CD4-positive, alpha-beta T cell (primary cell): ENCODE measurements around the gene SLC35D3. TPM values are rescaled to one million over a fixed set of nuclear protein-coding genes. Genes with fewer than 3 reads are reported as not detected.
"Not testable (repeated sequence)": the region's sequence is repeated elsewhere in the genome, so short reads cannot be mapped to it uniquely, and the experiment has no call there.

Source experiments
- ATAC-seq: fragments of 200-7000 bp; cut with Tn5 transposase; one replicate; pipeline ENCODE4 v1.10.0; 2022; ENCODE audit warnings: mild to moderate bottlenecking; ENCODE audit not compliant: poor library complexity
- CTCF ChIA-PET: fragments of 350-600 bp; sonication (Branson Sonifier 250); formaldehyde crosslinking; loops from one replicate; lab custom pipeline; 2021; ENCODE audit warnings: antibody characterized with exemption, inconsistent platforms; lab: Charles Lee
- POLR2A ChIA-PET: fragments of 350-600 bp; sonication (Branson Sonifier 250); formaldehyde crosslinking; loops from one replicate; lab custom pipeline; 2021; ENCODE audit warnings: antibody characterized with exemption, inconsistent platforms; lab: Charles Lee
- DNase-seq, 14 experiments: peaks; one replicate each; pipeline ENCODE4 v3.0.0-alpha.2; 2013 to 2020; ENCODE audit warnings: mixed read lengths in 2 of 14
- H3K27ac ChIP-seq, 2 donors: one replicate each; pipeline versions ENCODE4 v1.5.1 to v1.7.0; 2013; ENCODE audit warnings: low read length in 2 of 2, low read depth in 1 of 2, mild to moderate bottlenecking in 1 of 2
- H3K27me3 ChIP-seq, 2 experiments: 1 replicate in 1 of 2; 2 replicates in 1 of 2; pipeline versions ENCODE4 v1.6.1 to v1.7.0; 2013; ENCODE audit warnings: low read length in 2 of 2, control low read depth in 1 of 2, mild to moderate bottlenecking in 1 of 2, moderate library complexity in 1 of 2; ENCODE audit not compliant: insufficient read depth in 2 of 2, control insufficient read depth in 1 of 2
- H3K36me3 ChIP-seq: one replicate; pipeline ENCODE4 v1.6.1; 2013; ENCODE audit warnings: low read length, control low read depth; ENCODE audit not compliant: insufficient read depth
- H3K4me1 ChIP-seq: one replicate; pipeline ENCODE4 v1.6.1; 2013; ENCODE audit warnings: low read length, control low read depth; ENCODE audit not compliant: insufficient read depth
- H3K4me3 ChIP-seq: one replicate; pipeline ENCODE4 v1.5.1; 2013; ENCODE audit warnings: mild to moderate bottlenecking, low read length, moderate library complexity
- H3K9me3 ChIP-seq, 2 experiments: 1 replicate in 1 of 2; 2 replicates in 1 of 2; pipeline versions ENCODE4 v1.6.1 to v1.7.0; 2013; ENCODE audit warnings: low read length in 2 of 2, mild to moderate bottlenecking in 2 of 2, control low read depth in 1 of 2, moderate library complexity in 1 of 2; ENCODE audit not compliant: control insufficient read depth in 1 of 2, insufficient read depth in 1 of 2
- H3K27ac Mint-ChIP-seq: one replicate; pipeline ENCODE4 v1.8.0; 2020; ENCODE audit warnings: mixed read lengths
- H3K27me3 Mint-ChIP-seq: one replicate; pipeline ENCODE4 v1.8.0; 2021; ENCODE audit warnings: mixed read lengths
- H3K36me3 Mint-ChIP-seq: one replicate; pipeline ENCODE4 v1.8.0; 2021; ENCODE audit warnings: low read depth, mixed read lengths
- H3K4me1 Mint-ChIP-seq: one replicate; pipeline ENCODE4 v1.8.0; 2021; ENCODE audit warnings: low read depth, mixed read lengths
- H3K4me3 Mint-ChIP-seq: one replicate; pipeline ENCODE4 v1.8.0; 2020; ENCODE audit warnings: mild to moderate bottlenecking, mixed read lengths
- H3K9me3 Mint-ChIP-seq: one replicate; pipeline ENCODE4 v1.8.0; 2020; ENCODE audit warnings: mixed read lengths
- intact Hi-C, 2 experiments: fragments of 100-400 bp; cut with DNase I in 1 of 2; cut with micrococcal nuclease in 1 of 2; formaldehyde crosslinking; loops; one replicate each; pipeline versions ENCODE4 v1.15.1 to v1.9.0; 2023 to 2025; cut with DNase I, micrococcal nuclease
- total RNA-seq, 174 experiments: library from RNA in 2 of 174; stranded (reverse) in 2 of 174; gene quantifications; one replicate each; pipeline ENCODE4 v1.2.3 and lab custom pipeline; 2021 to 2026
- TF ChIP-seq, protein P1 (sequence below): fragments of 200-600 bp; IDR thresholded peaks from one replicate; pipeline ENCODE4 v1.8.0; 2022; ENCODE audit warnings: antibody characterized with exemption, mild to moderate bottlenecking

The SLC35D3 gene
- total RNA-seq, 2 experiments from 2014 or later: not detected

DNA sequence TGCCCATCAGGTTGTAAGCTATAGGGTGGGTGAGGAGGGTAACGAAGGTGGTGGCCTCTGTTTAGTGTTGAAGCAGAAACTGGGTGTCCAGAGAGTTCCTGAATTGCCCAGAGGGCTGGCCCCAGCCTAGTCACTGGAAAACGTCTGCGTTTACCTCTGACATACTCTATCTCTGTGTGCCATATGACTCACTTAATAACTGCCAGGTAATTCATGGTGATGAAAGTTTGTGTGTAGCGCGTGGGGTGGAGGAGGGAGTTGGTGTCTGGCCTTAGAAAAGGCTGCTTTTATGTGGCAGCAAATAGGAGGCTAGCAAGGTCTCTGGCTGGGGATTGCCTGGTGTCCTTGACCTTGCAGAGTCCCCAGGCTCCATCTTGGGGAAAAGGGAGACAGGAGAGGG, 47.3 kb downstream of the SLC35D3 start:
- no peak overlapping the region for H3K27ac ChIP-seq
- peaks cover 12 to 13% of the 10 kb centered on the region in 2 experiments for H3K27me3 ChIP-seq
- H3K27ac Mint-ChIP-seq: no peak overlapping the region
- H3K9me3 Mint-ChIP-seq: no peaks in the 10 kb centered on the region
- POLR2A ChIA-PET: no interaction called here
- no peaks in the 10 kb centered on the region for H3K36me3 ChIP-seq
- H3K27me3 Mint-ChIP-seq: peaks cover 35% of the 10 kb centered on the region
- no peaks in the 10 kb centered on the region for H3K36me3 Mint-ChIP-seq
- intact Hi-C loops: loop anchor here (2.0 to 5.0 kb wide), 3 partner anchors 343 to 671 kb away; no protein-coding TSS in a partner anchor
- no peaks in the 10 kb centered on the region for H3K9me3 ChIP-seq
- CTCF ChIA-PET: no interaction called here
- ATAC-seq: no peak
- H3K4me1 Mint-ChIP-seq: no peaks in the 10 kb centered on the region
- H3K4me3 Mint-ChIP-seq: no peak overlapping the region
- TF ChIP-seq, protein P1, sequence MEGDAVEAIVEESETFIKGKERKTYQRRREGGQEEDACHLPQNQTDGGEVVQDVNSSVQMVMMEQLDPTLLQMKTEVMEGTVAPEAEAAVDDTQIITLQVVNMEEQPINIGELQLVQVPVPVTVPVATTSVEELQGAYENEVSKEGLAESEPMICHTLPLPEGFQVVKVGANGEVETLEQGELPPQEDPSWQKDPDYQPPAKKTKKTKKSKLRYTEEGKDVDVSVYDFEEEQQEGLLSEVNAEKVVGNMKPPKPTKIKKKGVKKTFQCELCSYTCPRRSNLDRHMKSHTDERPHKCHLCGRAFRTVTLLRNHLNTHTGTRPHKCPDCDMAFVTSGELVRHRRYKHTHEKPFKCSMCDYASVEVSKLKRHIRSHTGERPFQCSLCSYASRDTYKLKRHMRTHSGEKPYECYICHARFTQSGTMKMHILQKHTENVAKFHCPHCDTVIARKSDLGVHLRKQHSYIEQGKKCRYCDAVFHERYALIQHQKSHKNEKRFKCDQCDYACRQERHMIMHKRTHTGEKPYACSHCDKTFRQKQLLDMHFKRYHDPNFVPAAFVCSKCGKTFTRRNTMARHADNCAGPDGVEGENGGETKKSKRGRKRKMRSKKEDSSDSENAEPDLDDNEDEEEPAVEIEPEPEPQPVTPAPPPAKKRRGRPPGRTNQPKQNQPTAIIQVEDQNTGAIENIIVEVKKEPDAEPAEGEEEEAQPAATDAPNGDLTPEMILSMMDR: no peak
- H3K4me1 ChIP-seq: peaks cover 7% of the 10 kb centered on the region
- DNase-seq: no peak
- no peak overlapping the region for H3K4me3 ChIP-seq

DNA sequence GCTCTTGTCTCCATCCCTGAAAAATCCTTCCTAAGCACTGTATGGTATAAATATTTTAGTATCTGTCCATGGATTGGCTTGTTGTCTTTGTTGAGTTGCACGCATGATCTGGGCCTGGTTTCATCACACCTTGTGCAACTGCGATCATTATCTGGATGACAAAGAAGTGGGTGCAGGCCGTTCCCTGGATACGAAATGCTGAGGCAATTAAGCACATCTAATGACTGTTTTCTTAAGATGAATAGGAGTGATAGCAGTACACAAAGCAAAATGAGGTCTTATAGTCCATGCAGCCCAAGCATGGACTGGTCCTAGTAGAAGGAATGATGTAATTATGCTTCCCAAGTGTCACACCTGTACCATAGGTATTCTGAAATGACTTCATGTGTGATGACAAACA, 47.8 kb downstream of the SLC35D3 start:
- TF ChIP-seq, protein P1: no peak
- ATAC-seq: no peak
- H3K4me3 ChIP-seq: no peak overlapping the region
- no peak for DNase-seq
- Mint-ChIP-seq H3K27ac (no peak overlapping the region), H3K36me3 (no peaks in the 10 kb centered on the region), H3K27me3 (peaks cover 34% of the 10 kb centered on the region), H3K4me3 (no peak overlapping the region), H3K4me1 (no peaks in the 10 kb centered on the region), H3K9me3 (no peaks in the 10 kb centered on the region)
- ChIA-PET CTCF (no interaction called here), POLR2A (no interaction called here)
- H3K4me1 ChIP-seq: peaks cover 7% of the 10 kb centered on the region
- intact Hi-C loops: loop anchor here (2.0 to 5.0 kb wide), 3 partner anchors 342 to 671 kb away; no protein-coding TSS in a partner anchor
- peaks cover 12 to 13% of the 10 kb centered on the region in 2 experiments for H3K27me3 ChIP-seq
- no peak overlapping the region for H3K27ac ChIP-seq
- no peaks in the 10 kb centered on the region for H3K9me3 ChIP-seq
- H3K36me3 ChIP-seq: no peaks in the 10 kb centered on the region

DNA sequence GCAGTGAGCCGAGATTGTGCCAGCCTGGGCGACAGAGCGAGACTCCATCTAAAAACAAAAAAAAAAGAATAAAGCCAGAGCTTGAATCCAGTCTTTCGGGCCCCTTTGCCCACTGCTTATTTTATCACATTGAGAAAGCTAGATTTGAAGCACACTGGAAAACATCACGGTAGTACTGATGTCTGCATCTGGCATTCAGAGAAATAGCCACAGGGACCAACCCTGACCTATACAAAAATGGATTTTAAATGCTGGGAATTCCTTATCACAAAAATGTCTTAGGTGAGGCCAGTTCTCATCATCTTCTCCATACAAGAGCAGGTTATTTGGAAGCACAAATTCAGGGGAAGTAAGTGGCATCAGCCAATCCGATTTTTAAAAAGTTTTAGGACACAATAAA, 49.5 kb downstream of the SLC35D3 start:
- CTCF ChIA-PET: no interaction called here
- POLR2A ChIA-PET: no interaction called here

DNA sequence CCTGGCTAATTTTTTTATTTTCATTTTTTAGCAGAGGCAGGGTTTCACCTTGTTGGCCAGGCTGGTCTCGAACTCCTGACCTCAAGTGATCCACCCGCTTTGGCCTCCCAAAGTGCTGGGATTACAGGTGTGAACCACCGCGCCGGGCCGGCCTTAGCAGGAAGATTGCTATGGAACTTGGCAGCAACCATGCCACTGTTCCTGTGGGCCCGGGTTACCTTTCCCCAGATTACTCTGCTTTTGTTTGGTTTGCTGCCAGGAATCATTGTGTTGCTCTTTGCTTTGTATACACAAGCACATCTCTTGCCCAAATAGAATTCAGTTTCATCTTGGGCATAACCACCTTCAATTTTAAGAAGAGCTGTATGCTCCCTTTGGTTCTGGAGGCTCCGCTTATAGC, 51.7 kb downstream of the SLC35D3 start:
- H3K4me1 Mint-ChIP-seq, H3K36me3 Mint-ChIP-seq, intact Hi-C loops, H3K9me3 Mint-ChIP-seq, ATAC-seq, H3K4me3 ChIP-seq, DNase-seq, H3K9me3 ChIP-seq, H3K4me1 ChIP-seq, H3K27ac ChIP-seq, CTCF ChIA-PET, H3K36me3 ChIP-seq, H3K27ac Mint-ChIP-seq, H3K27me3 ChIP-seq, POLR2A ChIA-PET, H3K4me3 Mint-ChIP-seq: not testable (repeated sequence)
- H3K27me3 Mint-ChIP-seq: peaks cover 22% of the 10 kb centered on the region

More for the DNA sequence above, 49.5 kb downstream of the SLC35D3 start:
- no peaks in the 10 kb centered on the region for H3K4me1 Mint-ChIP-seq
- H3K9me3 Mint-ChIP-seq: no peaks in the 10 kb centered on the region
- no peak overlapping the region for H3K27ac Mint-ChIP-seq
- H3K36me3 Mint-ChIP-seq: no peaks in the 10 kb centered on the region
- Histone ChIP-seq H3K27me3 (peaks cover 12 to 13% of the 10 kb centered on the region in 2 experiments), H3K9me3 (no peaks in the 10 kb centered on the region), H3K36me3 (no peaks in the 10 kb centered on the region), H3K4me3 (no peak overlapping the region), H3K27ac (no peak overlapping the region), H3K4me1 (peaks cover 7% of the 10 kb centered on the region)
- DNase-seq: no peak
- peaks cover 26% of the 10 kb centered on the region for H3K27me3 Mint-ChIP-seq
- TF ChIP-seq, protein P1: no peak
- intact Hi-C loops: no loop called here
- H3K4me3 Mint-ChIP-seq: no peak overlapping the region
- ATAC-seq: no peak
